ENCODE data around the gene ZNF587B.

GRCh38 chr19:57872450-57872849 is 42.4 kb downstream of the ZNF587B start:
- TF ChIP-seq CTCF (IDR thresholded peaks at IDR 0.05) (no peak), POLR2A (IDR thresholded peaks at IDR 0.05) (no peak), EP300 (IDR thresholded peaks at IDR 0.05; ENCODE audit: low read depth) (no peak)
